ENCODE results near the gene MIEF1.
A peak's percentile ranks its signal among the peaks of the same experiment; 100 is the strongest.

Gene MIEF1

DNA sequence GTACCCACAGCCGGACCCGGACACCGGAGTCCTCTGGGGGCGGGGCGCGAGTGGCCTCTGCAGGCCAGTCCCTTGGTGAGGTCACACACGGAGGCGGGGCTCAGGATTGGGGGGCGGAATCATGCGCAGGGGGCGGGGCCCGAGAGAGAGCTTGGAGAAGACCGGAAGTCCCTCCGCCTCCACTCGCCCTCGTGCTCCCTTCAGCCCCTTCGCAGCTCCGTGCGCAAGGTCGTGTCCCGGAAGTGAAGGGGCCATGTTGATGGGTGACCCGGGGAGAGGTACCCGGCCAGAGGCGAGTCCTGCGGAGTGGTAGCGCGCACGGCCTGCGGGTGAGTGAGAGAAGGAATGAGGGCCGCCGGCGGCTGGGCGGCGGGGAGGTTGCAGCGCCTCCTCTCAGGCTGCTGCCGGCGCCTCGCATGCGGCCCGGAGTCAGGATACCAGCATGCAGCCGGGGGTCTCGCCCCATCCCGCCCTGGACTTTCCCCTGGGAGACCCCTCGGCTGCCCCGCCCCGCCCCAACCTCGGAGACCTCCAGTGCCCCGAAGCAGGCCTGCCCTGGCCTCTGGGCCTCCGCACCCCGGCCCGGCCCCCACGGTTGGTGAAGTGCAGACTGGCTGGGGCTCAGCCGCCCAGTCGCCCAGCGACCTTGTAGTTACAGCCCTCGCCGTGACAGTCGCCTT is at the start of gene MIEF1:
Gene MIEF1, plus strand, starts transcription at position 182 of the 680 bp plus-strand sequence. CDS start 9,005 bp downstream, outside the sequence.
- ATAC-seq, result peak; percentile 99
- Mint-ChIP-seq H3K9me3 (no peaks in the 10 kb centered on the region), H3K4me3 (peak within 1 kb of the TSS; percentile 92 to 94), H3K27ac (peak within 1 kb of the TSS; percentile 96 to 100), H3K4me1 (peaks cover 53% of the 10 kb centered on the region), H3K27me3 (no peaks in the 10 kb centered on the region)
- DNase-seq, result peak; percentile 89 to 94

DNA sequence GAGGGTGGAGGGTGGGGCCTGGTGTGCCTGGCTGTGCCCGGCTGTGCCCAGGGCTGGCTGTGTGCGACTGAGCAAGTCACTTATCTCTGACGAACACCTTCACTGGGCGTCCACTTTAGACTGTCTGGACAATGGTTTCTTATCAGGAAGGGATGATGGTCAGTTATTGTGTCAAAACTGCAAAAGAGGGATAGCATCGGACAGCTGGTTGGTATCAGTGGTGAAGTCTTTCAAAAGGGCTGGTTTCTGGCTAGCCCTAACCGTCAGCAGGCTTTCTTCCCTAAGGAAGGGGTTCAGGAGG is 49.4 kb upstream of the MIEF1 start:
- Mint-ChIP-seq H3K27ac (no peak overlapping the region), H3K4me3 (no peak overlapping the region), H3K27me3 (peaks cover 29% of the 10 kb centered on the region), H3K9me3 (peaks cover 0 to 10% of the 10 kb centered on the region in 2 donors), H3K4me1 (peaks cover 61% of the 10 kb centered on the region)
- ATAC-seq (no peak), DNase-seq (no peak)

DNA sequence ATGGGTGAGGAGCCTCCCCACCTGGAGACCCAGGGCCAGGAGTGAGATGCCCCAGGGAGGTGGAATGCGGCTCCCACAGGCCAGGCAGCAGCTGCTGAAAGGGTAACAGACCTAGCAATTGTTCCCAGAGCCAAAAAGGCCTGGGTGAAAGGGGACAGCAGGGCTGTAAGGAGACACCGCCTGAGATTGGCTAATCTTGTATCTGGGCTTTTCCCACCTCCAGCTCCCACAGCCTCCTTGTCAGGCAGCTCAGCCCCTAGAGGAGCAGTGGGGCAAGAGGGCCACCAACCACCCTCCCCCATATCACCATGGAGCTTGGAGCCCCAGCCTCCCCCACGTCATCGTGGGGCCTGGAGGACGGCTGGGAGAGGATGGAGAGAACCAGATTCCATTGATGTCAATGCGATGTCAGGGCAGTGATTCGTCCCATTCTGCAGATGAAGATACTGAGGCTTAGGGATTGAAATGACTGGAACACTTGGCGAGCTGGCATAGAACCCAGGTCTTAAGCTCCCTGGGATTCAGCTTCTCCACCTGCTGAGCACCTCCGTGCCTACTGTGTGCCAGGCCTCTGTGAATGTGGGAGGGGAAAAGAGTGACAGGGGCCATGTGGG is 48.2 kb upstream of the MIEF1 start:
- no peak overlapping the region for H3K4me3 Mint-ChIP-seq
- peaks cover 40% of the 10 kb centered on the region for H3K27me3 Mint-ChIP-seq
- peaks cover 62% of the 10 kb centered on the region for H3K4me1 Mint-ChIP-seq
- peaks cover 0 to 10% of the 10 kb centered on the region in 2 donors for H3K9me3 Mint-ChIP-seq
- H3K27ac Mint-ChIP-seq, result peak overlapping the region in 1 of 2 donors; percentile 74
- no peak for ATAC-seq
- no peak for DNase-seq

DNA sequence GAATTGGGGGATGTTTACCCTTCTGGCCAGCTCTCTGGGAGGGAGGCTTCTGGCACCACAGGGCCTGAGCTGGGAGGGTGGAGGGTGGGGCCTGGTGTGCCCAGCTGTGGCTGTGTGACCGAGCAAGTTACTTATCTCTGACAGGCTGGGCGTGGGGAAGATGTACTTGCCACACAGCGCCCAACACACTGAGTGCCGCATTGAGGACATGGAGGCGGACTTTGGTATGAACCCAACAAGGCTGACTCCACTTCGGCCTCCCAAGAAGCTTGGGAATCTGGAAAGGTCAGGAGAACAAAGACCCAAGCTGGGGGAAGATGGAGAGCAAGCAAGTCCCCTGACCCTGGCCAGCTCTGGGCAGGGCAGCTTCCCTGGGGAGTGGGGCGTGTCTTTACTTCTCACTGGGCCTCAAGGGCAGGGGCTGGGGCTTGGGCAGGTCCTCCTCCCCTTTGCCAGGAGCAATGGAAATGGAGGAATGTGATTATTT is 47.7 kb upstream of the MIEF1 start:
- Mint-ChIP-seq H3K4me3 (no peak overlapping the region), H3K27ac (peak overlapping the region in 1 of 2 donors; percentile 74), H3K9me3 (peaks cover 0 to 10% of the 10 kb centered on the region in 2 donors), H3K27me3 (peaks cover 46% of the 10 kb centered on the region), H3K4me1 (peaks cover 57% of the 10 kb centered on the region)
- ATAC-seq (no peak), DNase-seq (no peak)

DNA sequence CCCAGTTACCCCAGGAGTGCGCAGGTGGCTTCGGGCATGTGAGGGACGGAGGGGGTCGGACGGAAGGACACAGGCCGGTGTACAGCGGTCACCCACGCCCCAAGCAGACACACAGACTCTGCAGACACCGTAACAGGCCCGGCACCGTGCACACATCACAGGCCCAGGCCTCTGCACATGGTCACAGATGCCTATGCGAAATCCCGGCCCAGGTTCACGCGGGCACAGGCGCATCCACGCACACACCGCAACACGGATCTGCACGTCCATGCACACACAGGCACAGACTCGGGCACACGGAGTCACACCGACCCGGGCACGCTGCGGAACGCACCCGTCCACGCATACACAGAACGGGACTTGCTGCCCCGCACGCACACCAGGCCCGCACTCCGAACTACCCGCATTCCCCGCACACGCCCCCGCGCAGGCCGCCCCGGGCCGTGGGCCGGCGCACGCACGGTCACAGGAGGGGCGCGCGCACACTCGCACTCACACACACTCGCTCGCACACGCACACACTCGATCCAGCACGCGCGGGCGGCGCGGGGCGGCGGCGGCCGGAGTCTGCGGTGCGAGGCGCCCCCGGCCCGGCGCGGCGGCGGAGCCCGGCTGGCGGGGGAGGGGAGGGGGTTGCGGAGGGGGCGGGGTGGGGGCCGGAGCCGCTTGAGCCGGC is 45.4 kb upstream of the MIEF1 start, which contains the start of gene MGAT3:
Gene MGAT3, plus strand, starts transcription at position 491 of the 676 bp plus-strand sequence. CDS start 30,336 bp downstream, outside the sequence.
- DNase-seq (no peak), ATAC-seq (peak; percentile 38)
- peaks cover 41% of the 10 kb centered on the region for H3K4me1 Mint-ChIP-seq
- peak within 1 kb of the TSS; percentile 59 to 73 for H3K4me3 Mint-ChIP-seq
- H3K9me3 Mint-ChIP-seq, result peaks cover 0 to 10% of the 10 kb centered on the region in 2 donors
- peaks cover 51% of the 10 kb centered on the region for H3K27me3 Mint-ChIP-seq
- peak within 1 kb of the TSS in 1 of 2 donors; percentile 59 for H3K27ac Mint-ChIP-seq

DNA sequence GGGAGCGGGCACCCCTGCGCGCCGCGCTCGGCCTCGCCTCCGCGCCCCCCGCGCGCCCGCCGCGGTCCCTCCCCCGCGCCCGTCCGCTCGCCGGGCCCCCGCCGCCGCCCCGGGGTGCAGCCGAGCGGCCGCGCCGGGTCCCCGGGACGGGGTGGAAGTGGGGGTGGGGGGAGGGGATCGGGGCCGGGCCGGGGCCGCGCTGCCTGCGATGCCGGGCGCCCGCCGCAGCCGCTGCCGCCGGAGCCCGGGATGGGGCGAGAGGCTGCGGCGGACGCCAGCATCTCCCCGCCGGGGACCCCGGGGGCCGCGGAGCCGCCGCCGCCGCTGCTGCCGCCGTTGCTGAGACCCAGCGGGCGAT is 44.9 kb upstream of the MIEF1 start:
- Mint-ChIP-seq H3K4me1 (peaks cover 36% of the 10 kb centered on the region), H3K27ac (no peak overlapping the region), H3K4me3 (no peak overlapping the region), H3K27me3 (peaks cover 51% of the 10 kb centered on the region), H3K9me3 (peaks cover 0 to 10% of the 10 kb centered on the region in 2 donors)
- ATAC-seq (peak; percentile 21), DNase-seq (no peak)

DNA sequence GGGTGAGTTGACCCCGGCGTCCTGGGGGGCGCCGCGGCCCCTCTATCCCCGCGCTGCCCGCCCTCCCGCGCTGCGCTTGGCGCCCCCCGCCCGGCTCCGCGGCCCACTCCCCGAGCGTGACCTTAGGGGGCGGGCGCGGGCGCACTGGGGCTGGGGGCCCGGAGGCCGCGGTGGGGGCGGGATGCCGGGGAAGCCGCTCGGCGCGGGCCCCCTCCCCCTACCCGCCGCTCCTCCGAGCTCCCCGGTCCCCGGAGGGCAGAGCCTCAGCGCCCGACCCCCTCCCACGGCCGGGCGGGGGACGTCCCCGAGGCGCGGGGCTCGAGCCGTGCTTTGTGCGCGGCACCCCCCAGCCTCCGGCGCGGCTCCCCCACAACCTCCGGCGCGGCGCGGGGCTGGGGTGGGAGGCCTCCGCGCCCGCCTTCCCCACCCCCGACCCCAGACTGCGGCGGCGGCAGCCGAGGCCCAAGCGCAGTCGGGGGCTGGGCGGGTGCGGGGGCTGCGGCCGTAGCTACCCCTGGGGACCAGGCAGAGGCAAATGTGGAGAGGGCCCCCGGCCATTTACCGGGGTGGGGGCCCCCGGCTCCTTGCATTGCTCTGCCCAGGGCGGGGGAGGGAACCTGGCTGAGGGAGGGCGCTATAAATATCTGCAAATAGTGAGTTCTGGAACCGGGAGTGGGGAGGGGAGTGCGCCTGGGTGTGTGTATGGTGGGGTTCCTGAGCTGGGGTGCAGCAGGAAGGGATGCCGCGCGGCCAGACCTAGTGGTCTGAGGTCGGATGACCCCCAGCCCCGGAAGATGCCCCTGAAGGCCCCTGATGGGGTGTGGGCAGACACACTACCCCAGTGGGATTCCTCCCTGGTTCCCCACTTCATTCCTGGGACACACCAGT is 44.3 kb upstream of the MIEF1 start:
- H3K9me3 Mint-ChIP-seq, result peaks cover 0 to 10% of the 10 kb centered on the region in 2 donors
- peak overlapping the region; percentile 62 to 77 for H3K4me3 Mint-ChIP-seq
- DNase-seq (no peak), ATAC-seq (peak; percentile 47)
- H3K27ac Mint-ChIP-seq, result peak overlapping the region in 1 of 2 donors; percentile 54
- peaks cover 32% of the 10 kb centered on the region for H3K4me1 Mint-ChIP-seq
- H3K27me3 Mint-ChIP-seq, result peaks cover 51% of the 10 kb centered on the region

DNA sequence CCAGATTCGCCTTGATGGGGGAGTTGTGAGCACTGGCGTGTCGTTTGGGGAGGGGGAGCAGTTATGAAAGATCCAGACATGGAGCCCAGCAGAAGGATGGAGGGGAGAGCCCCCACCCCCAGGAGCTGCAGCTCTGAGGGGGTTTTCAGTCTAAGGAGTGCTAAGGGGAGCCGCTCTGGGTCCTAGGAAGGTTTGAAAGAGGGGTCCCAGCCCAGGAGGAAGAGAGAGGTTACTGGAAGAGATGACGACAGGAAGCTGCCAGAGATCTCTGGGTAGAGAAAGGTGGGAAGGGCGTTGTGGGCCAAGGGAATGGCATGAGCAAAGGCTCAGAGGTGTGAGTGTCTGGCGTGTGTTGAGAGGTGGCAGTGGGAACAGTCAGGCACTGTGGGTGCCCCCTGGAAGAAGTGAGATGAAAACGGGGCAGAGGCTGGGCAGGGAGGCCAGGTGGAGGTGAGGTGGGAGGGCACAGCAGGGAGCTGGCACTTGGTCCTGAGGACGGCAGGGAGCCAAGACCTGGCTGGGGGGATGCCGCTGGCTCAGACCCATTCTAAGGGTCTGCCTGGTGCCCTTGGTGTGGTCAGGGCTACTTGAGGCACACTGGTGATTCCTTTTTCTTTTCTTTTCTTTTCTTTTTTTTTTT is 43.5 kb upstream of the MIEF1 start:
- H3K4me3 Mint-ChIP-seq, result peak overlapping the region in 1 of 2 donors; percentile 77
- no peak for ATAC-seq
- H3K4me1 Mint-ChIP-seq, result peaks cover 32% of the 10 kb centered on the region
- H3K27ac Mint-ChIP-seq, result peak overlapping the region in 1 of 2 donors; percentile 54
- peaks cover 0 to 10% of the 10 kb centered on the region in 2 donors for H3K9me3 Mint-ChIP-seq
- peaks cover 51% of the 10 kb centered on the region for H3K27me3 Mint-ChIP-seq
- DNase-seq, result no peak

DNA sequence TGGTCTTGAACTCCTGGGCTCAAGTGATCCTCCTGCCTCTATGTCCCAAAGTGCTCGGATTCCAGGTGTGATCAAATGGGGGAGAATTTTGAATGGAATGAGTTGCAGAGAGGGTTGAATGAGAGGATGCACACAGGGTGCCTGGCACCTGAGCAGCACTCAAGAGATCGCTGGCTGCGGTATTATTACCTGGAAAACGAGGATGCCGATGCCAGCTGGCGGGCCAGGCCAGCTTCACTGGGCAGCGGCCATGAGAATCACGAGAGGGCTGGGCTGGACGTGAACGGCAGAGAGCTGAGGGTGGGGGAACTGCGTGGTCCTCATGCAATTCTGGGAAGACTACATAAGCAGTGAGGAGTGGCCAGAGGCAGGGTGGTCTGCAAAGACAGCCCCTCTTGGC is 42.4 kb upstream of the MIEF1 start:
- Mint-ChIP-seq H3K4me3 (no peak overlapping the region), H3K4me1 (peaks cover 23% of the 10 kb centered on the region), H3K9me3 (peaks cover 0 to 10% of the 10 kb centered on the region in 2 donors), H3K27ac (no peak overlapping the region), H3K27me3 (peaks cover 41% of the 10 kb centered on the region)
- ATAC-seq (no peak), DNase-seq (no peak)

DNA sequence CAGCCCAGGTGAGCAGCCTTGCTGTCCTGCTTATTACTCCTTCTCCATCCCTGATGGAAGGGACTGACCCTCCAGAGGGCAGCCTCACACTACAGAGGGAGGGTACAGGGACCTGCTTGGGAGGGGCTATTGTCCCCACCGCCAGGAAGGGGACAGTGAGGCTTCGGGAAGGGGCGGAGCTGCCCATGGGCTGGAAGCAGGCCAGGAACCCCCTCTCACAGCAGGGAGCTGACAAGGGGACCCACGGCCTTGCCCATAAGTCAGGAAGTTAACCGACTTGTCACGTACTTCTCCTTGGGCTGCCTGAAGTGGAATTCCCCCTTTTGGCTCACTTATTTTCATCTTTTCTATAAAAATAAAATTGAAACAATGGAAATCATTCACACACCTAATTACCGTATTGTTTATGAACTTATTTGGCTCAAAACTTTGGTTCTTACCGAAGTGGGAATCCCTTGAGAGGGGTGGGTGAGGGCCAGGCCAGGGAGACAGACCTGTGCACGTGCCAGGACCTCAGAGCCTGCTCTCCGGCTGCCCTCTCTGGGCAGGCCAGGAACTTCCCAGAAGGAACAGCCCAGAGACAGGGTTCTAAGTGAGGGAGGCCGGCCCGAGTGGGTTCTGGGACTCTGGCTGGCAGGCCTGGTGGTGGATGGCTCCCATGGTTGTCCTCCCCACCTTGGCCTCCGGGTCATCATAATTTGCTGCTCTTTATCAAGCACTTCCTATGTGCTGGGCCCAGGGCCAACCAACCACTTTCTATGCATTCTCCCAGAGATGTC is 39.5 kb upstream of the MIEF1 start:
- ATAC-seq (no peak), DNase-seq (no peak)
- no peaks in the 10 kb centered on the region for H3K9me3 Mint-ChIP-seq
- no peak overlapping the region for H3K4me3 Mint-ChIP-seq
- peaks cover 10% of the 10 kb centered on the region for H3K4me1 Mint-ChIP-seq
- H3K27me3 Mint-ChIP-seq, result peaks cover 22% of the 10 kb centered on the region
- H3K27ac Mint-ChIP-seq, result peak overlapping the region in 1 of 2 donors; percentile 50

DNA sequence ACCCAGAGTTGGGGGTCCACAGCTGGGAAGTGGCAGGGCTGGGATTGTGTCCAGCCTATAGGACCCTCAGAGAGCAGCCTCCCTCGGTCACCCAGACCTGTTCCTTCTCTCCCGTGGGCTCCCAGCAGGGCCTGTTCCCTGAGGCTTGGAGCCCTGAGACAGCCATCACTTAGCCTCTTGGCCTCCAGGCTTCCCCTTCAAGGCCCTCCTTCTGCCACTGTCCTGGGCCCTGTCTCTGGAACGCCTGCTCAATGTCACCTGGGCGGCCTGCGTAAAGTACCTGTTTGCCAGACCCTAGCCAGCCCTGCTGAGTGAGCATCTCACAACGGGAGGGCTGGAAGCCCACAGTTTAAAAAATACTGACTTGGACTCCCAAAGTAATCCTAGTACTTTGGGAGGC is 38.8 kb upstream of the MIEF1 start:
- peak overlapping the region in 1 of 2 donors; percentile 83 for H3K27ac Mint-ChIP-seq
- no peak for ATAC-seq
- no peak overlapping the region for H3K4me3 Mint-ChIP-seq
- peaks cover 6% of the 10 kb centered on the region for H3K4me1 Mint-ChIP-seq
- DNase-seq, result no peak
- H3K27me3 Mint-ChIP-seq, result peaks cover 16% of the 10 kb centered on the region
- H3K9me3 Mint-ChIP-seq, result no peaks in the 10 kb centered on the region

DNA sequence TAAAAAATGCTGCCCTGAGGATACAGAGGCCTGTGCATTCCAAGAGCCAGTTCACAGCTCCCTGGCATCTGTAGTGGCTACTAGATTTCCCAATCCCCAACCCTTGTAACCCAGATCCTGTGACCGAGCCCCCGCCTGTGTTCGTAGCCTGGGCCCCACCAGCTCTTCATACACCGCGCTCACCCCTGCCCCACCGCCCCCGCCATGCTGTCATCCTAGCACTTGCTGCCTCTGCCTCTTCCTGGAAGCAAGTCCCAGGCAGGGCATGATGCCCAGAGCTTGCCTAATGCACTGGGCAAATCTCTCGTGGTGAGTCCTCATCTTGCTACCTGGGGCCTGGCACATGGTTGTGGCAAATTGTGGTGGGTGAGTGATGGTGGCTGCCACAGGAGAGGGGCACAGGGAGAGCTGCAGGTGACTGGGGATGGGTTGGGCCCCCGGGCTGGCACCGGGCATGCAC is 38.1 kb upstream of the MIEF1 start:
- no peaks in the 10 kb centered on the region for H3K4me1 Mint-ChIP-seq
- H3K27me3 Mint-ChIP-seq, result peaks cover 9% of the 10 kb centered on the region
- ATAC-seq, result no peak
- DNase-seq, result no peak
- no peak overlapping the region for H3K4me3 Mint-ChIP-seq
- no peaks in the 10 kb centered on the region for H3K9me3 Mint-ChIP-seq
- no peak overlapping the region for H3K27ac Mint-ChIP-seq

DNA sequence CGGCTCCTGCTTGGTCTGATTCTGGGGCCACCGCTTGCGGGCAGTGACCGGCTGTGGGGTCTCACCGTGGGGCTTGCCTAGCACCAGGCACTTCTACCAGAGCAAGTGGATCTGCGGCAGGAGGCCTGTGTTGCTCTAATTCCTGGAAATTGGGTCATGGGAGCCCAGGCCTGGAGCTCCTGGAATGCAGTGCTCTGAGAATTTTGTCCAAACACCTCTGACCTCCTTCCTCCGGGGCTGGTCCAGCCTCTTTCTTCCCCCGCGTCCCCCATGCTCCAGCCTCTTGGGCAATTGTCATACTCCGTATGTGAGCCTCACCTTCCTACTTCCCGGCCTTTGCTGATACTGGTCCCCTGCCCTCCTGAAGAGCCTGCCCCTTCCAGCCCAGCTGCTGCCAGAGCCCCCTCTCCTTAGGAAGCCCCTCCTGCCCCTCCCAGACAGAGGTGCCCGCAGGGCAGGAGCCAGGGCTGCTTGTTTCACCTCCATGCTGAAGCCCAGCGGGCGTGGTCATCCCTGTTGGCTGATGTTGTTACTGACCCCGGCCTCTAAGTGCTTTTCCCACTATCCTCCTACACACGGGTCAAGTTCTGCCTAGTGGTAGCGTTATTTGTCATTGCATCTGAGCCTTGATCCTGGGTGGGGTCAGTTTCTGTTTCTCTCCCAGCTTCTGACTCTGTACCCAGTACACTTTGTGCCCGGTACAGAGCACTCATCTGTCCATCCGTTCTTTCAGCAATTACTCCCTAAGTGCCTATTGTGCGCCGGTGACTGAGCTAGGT is 35.7 kb upstream of the MIEF1 start:
- DNase-seq (no peak), ATAC-seq (no peak)
- Mint-ChIP-seq H3K9me3 (no peaks in the 10 kb centered on the region), H3K27ac (no peak overlapping the region), H3K27me3 (no peaks in the 10 kb centered on the region), H3K4me3 (no peak overlapping the region), H3K4me1 (peaks cover 14% of the 10 kb centered on the region)
